ENCODE data around the gene PROC. TPM values are rescaled to one million over a fixed set of nuclear protein-coding genes. Genes with fewer than 3 reads are reported as not detected.

PROC gene
- total RNA-seq, 1 donor from 2014 or later, result 0.17 TPM

DNA sequence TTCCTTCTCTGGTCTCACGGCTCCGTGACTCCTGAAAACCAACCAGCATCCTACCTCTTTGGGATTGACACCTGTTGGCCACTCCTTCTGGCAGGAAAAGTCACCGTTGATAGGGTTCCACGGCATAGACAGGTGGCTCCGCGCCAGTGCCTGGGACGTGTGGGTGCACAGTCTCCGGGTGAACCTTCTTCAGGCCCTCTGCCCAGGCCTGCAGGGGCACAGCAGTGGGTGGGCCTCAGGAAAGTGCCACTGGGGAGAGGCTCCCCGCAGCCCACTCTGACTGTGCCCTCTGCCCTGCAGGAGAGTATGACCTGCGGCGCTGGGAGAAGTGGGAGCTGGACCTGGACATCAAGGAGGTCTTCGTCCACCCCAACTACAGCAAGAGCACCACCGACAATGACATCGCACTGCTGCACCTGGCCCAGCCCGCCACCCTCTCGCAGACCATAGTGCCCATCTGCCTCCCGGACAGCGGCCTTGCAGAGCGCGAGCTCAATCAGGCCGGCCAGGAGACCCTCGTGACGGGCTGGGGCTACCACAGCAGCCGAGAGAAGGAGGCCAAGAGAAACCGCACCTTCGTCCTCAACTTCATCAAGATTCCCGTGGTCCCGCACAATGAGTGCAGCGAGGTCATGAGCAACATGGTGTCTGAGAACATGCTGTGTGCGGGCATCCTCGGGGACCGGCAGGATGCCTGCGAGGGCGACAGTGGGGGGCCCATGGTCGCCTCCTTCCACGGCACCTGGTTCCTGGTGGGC, 10.0 kb downstream of the PROC start:
- DNase-seq (ENCODE audit: low read depth), result no peak
- TF ChIP-seq, protein P1, sequence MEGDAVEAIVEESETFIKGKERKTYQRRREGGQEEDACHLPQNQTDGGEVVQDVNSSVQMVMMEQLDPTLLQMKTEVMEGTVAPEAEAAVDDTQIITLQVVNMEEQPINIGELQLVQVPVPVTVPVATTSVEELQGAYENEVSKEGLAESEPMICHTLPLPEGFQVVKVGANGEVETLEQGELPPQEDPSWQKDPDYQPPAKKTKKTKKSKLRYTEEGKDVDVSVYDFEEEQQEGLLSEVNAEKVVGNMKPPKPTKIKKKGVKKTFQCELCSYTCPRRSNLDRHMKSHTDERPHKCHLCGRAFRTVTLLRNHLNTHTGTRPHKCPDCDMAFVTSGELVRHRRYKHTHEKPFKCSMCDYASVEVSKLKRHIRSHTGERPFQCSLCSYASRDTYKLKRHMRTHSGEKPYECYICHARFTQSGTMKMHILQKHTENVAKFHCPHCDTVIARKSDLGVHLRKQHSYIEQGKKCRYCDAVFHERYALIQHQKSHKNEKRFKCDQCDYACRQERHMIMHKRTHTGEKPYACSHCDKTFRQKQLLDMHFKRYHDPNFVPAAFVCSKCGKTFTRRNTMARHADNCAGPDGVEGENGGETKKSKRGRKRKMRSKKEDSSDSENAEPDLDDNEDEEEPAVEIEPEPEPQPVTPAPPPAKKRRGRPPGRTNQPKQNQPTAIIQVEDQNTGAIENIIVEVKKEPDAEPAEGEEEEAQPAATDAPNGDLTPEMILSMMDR (conservative IDR thresholded peaks at IDR 0.05; ENCODE audit: low read depth, low read length), result no peak
- no peak overlapping the region for H3K4me3 ChIP-seq (ENCODE audit: low read depth, low read length)

DNA sequence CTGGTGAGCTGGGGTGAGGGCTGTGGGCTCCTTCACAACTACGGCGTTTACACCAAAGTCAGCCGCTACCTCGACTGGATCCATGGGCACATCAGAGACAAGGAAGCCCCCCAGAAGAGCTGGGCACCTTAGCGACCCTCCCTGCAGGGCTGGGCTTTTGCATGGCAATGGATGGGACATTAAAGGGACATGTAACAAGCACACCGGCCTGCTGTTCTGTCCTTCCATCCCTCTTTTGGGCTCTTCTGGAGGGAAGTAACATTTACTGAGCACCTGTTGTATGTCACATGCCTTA, 10.5 kb downstream of the PROC start:
- TF ChIP-seq, protein P1 (conservative IDR thresholded peaks at IDR 0.05; ENCODE audit: low read depth, low read length), result no peak
- H3K4me3 ChIP-seq (ENCODE audit: low read depth, low read length), result no peak overlapping the region
- DNase-seq (ENCODE audit: low read depth), result no peak

DNA sequence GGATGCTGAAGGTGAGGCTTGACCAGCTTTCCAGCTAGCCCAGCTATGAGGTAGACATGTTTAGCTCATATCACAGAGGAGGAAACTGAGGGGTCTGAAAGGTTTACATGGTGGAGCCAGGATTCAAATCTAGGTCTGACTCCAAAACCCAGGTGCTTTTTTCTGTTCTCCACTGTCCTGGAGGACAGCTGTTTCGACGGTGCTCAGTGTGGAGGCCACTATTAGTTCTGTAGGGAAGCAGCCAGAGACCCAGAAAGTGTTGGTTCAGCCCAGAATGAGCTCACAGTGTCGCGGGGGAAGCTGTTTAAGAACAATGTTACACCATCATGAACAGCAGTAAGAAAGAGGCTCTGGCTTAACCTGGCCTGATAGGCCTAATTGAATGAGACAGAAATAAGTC, 11.1 kb downstream of the PROC start:
- TF ChIP-seq, protein P1 (conservative IDR thresholded peaks at IDR 0.05; ENCODE audit: low read depth, low read length), result no peak
- H3K4me3 ChIP-seq (ENCODE audit: low read depth, low read length), result no peak overlapping the region
- DNase-seq (ENCODE audit: low read depth), result no peak

DNA sequence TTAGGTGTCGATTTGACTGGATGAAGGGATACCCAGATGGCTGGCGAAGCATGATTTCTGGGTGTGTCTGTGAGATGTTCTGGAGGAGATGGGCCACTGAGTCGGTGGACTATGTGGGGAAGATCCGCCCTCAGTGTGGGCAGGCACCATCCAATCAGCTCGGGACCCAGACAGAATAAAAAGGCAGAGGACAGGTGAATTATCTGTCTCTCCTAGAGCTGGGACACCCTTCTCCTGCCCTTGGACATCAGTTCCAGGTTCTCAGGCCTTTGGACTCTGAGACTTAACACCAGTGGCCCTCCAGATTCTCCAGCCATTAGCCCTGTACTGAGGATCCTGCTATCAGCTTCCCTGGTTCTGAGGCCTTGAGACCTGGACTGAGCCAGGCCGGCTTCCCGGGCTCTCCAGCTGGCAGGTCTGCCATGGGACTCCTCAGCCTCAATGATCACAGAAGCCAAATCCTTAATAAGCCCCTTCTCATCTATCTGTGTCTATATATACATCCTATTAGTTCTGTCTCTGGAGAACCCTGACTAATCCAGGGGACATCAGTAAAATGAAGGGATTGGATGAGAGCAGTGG, 11.7 kb downstream of the PROC start:
- TF ChIP-seq, protein P1 (conservative IDR thresholded peaks at IDR 0.05; ENCODE audit: low read depth, low read length), result no peak
- H3K4me3 ChIP-seq (ENCODE audit: low read depth, low read length), result no peak overlapping the region
- DNase-seq (ENCODE audit: low read depth), result no peak

DNA sequence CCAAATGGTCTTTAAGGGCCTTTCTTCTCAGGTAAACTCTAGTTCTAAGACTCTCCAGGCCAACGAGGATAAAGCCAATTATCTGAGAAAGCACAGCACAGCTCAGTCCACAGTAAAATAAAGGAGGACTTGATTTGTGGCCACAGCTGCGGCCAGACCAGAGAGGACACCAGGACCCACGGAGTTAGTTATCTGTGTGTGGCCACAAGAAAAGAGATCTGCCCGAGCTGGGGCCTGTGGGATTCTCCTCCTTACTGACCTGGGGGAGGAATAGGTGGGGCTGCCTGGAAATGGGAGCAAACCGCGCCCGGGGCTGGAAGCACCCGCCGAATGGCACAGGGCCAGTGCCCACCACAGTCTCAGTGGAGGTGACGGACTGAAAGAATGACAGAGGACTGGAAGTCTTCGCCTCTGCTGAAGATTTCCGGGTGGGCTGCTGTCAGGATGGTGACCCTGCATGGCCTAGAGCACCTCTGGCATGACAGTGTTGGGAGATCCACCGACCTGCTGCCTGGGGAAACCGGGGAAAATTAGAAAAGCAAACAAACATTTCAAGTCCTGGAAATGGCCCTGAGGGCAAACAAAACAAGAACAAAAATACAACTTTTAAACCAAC, 13.3 kb downstream of the PROC start:
- TF ChIP-seq, protein P1 (conservative IDR thresholded peaks at IDR 0.05; ENCODE audit: low read depth, low read length), result no peak
- DNase-seq (ENCODE audit: low read depth), result no peak
- H3K4me3 ChIP-seq (ENCODE audit: low read depth, low read length), result no peak overlapping the region

DNA sequence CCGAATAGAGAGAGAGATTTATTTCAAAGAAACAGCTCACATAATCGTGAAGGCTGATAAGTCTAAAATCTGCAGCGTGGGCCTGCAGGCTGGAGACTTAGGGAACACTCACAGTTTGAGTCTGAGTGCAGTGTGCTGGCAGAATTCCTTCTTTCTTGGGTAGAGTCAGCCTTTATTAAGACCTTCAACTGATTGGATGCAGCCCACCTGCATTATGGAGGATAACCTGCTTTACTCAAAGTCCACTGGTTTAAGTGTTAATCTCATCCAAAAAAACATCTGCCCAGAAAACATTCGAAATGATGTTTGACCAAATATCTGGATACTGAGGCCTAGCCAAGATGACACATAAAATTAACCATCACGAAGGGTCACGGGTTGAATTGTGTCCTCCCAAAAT, 16.3 kb downstream of the PROC start:
- H3K4me3 ChIP-seq (ENCODE audit: low read depth, low read length), result no peak overlapping the region
- TF ChIP-seq, protein P1 (conservative IDR thresholded peaks at IDR 0.05; ENCODE audit: low read depth, low read length), result no peak
- no peak for DNase-seq (ENCODE audit: low read depth)

Data from epithelial cell of proximal tubule (primary cell).